WTC11 (cell line): Measurements from ENCODE around the gene POMT2. TPM values are rescaled to one million over a fixed set of nuclear protein-coding genes. Genes with fewer than 3 reads are reported as not detected.

Experiments
- ATAC-seq: fragments of 200-7000 bp; cut with Tn5 transposase; 2 replicates; pipeline ENCODE4 v1.10.0; 2021; ENCODE audit warnings: mild to moderate bottlenecking, moderate library complexity
- CTCF ChIA-PET: fragments of 300-600 bp; sonication (Branson Sonifier 250); formaldehyde crosslinking; loops from one replicate; lab custom pipeline; 2021; ENCODE audit warnings: antibody characterized with exemption; lab: Charles Lee
- POLR2A ChIA-PET: fragments of 350-600 bp; sonication (Branson Sonifier 250); formaldehyde crosslinking; loops from one replicate; lab custom pipeline; 2021; ENCODE audit warnings: antibody characterized with exemption; lab: Charles Lee
- DNase-seq: peaks from one replicate; pipeline ENCODE4 v3.0.0; 2021; ENCODE audit warnings: low spot score
- H3K27ac Mint-ChIP-seq: 2 replicates; pipeline ENCODE4 v1.8.0; 2021; ENCODE audit warnings: mixed read lengths
- H3K27me3 Mint-ChIP-seq: 2 replicates; pipeline ENCODE4 v1.8.0; 2021; ENCODE audit warnings: low read depth, mild to moderate bottlenecking, moderate library complexity, mixed read lengths
- H3K36me3 Mint-ChIP-seq: 2 replicates; pipeline ENCODE4 v1.8.0; 2021; ENCODE audit warnings: mixed read lengths
- H3K4me1 Mint-ChIP-seq: 2 replicates; pipeline ENCODE4 v1.8.0; 2022; ENCODE audit warnings: mixed read lengths
- H3K4me3 Mint-ChIP-seq: 2 replicates; pipeline ENCODE4 v1.8.0; 2021; ENCODE audit warnings: mild to moderate bottlenecking, moderate library complexity, mixed read lengths
- H3K9me3 Mint-ChIP-seq: 2 replicates; pipeline ENCODE4 v1.8.0; 2021; ENCODE audit warnings: mixed read lengths
- ESRRA ChIP-seq: sonication (generic); formaldehyde crosslinking; IDR thresholded peaks from 2 replicates; pipeline ENCODE4 v1.8.1; 2022; ENCODE audit warnings: mild to moderate bottlenecking, missing genetic modification reagents, borderline replicate concordance
- ETV6 ChIP-seq: sonication (generic); formaldehyde crosslinking; IDR thresholded peaks from 2 replicates; pipeline ENCODE4 v1.8.1; 2022; ENCODE audit warnings: mild to moderate bottlenecking, missing genetic modification reagents
- FOXP1 ChIP-seq: sonication (generic); formaldehyde crosslinking; IDR thresholded peaks from 2 replicates; pipeline ENCODE4 v1.8.0; 2022; ENCODE audit warnings: missing genetic modification reagents, mild to moderate bottlenecking, moderate library complexity, borderline replicate concordance
- GABPB1 ChIP-seq: sonication (generic); formaldehyde crosslinking; IDR thresholded peaks from 2 replicates; pipeline ENCODE4 v1.8.1; 2023; ENCODE audit warnings: mild to moderate bottlenecking, missing genetic modification reagents
- GTF2I ChIP-seq: fragments of 250-450 bp; sonication (Bioruptor Pico); conservative IDR thresholded peaks from 2 replicates; pipeline ENCODE4 v1.4.0; 2021; ENCODE audit warnings: mild to moderate bottlenecking
- IRF2 ChIP-seq: sonication (generic); formaldehyde crosslinking; IDR thresholded peaks from 2 replicates; pipeline ENCODE4 v1.8.0; 2022; ENCODE audit warnings: low read depth, missing genetic modification reagents, borderline replicate concordance
- MYBL2 ChIP-seq: sonication (generic); formaldehyde crosslinking; IDR thresholded peaks from 2 replicates; pipeline ENCODE4 v1.8.1; 2023; ENCODE audit warnings: mild to moderate bottlenecking, moderate library complexity, missing genetic modification reagents
- NR1H2 ChIP-seq: sonication (generic); formaldehyde crosslinking; IDR thresholded peaks from 2 replicates; pipeline ENCODE4 v1.9.0; 2021; ENCODE audit warnings: mild to moderate bottlenecking, moderate library complexity, missing genetic modification reagents
- SMAD3 ChIP-seq: sonication (generic); formaldehyde crosslinking; IDR thresholded peaks from 2 replicates; pipeline ENCODE4 v1.8.0; 2022; ENCODE audit warnings: missing genetic modification reagents, mild to moderate bottlenecking, borderline replicate concordance
- SMAD4 ChIP-seq: sonication (generic); formaldehyde crosslinking; IDR thresholded peaks from 2 replicates; pipeline ENCODE4 v1.8.0; 2022; ENCODE audit warnings: mild to moderate bottlenecking, missing genetic modification reagents
- TEAD1 ChIP-seq: sonication (generic); formaldehyde crosslinking; IDR thresholded peaks from 2 replicates; pipeline ENCODE4 v1.8.0; 2022; ENCODE audit warnings: mild to moderate bottlenecking, missing genetic modification reagents
- ZNF121 ChIP-seq: sonication (generic); formaldehyde crosslinking; IDR thresholded peaks from 2 replicates; pipeline ENCODE4 v1.8.0; 2023; ENCODE audit warnings: missing genetic modification reagents
- ZNF416 ChIP-seq: fragments of 250-450 bp; sonication (Bioruptor Pico); IDR thresholded peaks from 2 replicates; pipeline ENCODE4 v1.9.0; 2021; ENCODE audit warnings: mild to moderate bottlenecking, inconsistent platforms
- total RNA-seq: library from RNA; stranded (reverse); gene quantifications from 3 replicates; pipeline ENCODE4 v1.2.3, GENCODE V29; 2021
- TF ChIP-seq, protein P1 (sequence below): sonication (generic); formaldehyde crosslinking; IDR thresholded peaks from 2 replicates; pipeline ENCODE4 v1.8.0; 2022; ENCODE audit warnings: mild to moderate bottlenecking, missing genetic modification reagents
- TF ChIP-seq, protein P2 (sequence below): sonication (generic); formaldehyde crosslinking; IDR thresholded peaks from 2 replicates; pipeline ENCODE4 v1.8.0; 2022; ENCODE audit warnings: mild to moderate bottlenecking, missing genetic modification reagents
- TF ChIP-seq, protein P3 (sequence below): sonication (generic); formaldehyde crosslinking; IDR thresholded peaks from 2 replicates; pipeline ENCODE4 v1.8.1; 2022; ENCODE audit warnings: low read depth, mild to moderate bottlenecking, moderate library complexity, missing genetic modification reagents, borderline replicate concordance
- TF ChIP-seq, protein P4 (sequence below): sonication (generic); formaldehyde crosslinking; conservative IDR thresholded peaks from 2 replicates; pipeline ENCODE4 v1.8.1; 2022; ENCODE audit warnings: mild to moderate bottlenecking, missing genetic modification reagents
- TF ChIP-seq, protein P5 (sequence below): fragments of 250-450 bp; sonication (Bioruptor Pico); IDR thresholded peaks from 2 replicates; pipeline ENCODE4 v1.9.0; 2021; ENCODE audit warnings: mild to moderate bottlenecking
- TF ChIP-seq, protein P6 (sequence below): sonication (generic); formaldehyde crosslinking; IDR thresholded peaks from 2 replicates; pipeline ENCODE4 v1.8.1; 2023; ENCODE audit warnings: mild to moderate bottlenecking, missing genetic modification reagents
- TF ChIP-seq, protein P7 (sequence below): sonication (generic); formaldehyde crosslinking; IDR thresholded peaks from 2 replicates; pipeline ENCODE4 v1.8.0; 2023; ENCODE audit warnings: missing genetic modification reagents, mild to moderate bottlenecking, borderline replicate concordance

POMT2 gene
- total RNA-seq, 1 experiment from 2014 or later = 38.7 TPM

DNA sequence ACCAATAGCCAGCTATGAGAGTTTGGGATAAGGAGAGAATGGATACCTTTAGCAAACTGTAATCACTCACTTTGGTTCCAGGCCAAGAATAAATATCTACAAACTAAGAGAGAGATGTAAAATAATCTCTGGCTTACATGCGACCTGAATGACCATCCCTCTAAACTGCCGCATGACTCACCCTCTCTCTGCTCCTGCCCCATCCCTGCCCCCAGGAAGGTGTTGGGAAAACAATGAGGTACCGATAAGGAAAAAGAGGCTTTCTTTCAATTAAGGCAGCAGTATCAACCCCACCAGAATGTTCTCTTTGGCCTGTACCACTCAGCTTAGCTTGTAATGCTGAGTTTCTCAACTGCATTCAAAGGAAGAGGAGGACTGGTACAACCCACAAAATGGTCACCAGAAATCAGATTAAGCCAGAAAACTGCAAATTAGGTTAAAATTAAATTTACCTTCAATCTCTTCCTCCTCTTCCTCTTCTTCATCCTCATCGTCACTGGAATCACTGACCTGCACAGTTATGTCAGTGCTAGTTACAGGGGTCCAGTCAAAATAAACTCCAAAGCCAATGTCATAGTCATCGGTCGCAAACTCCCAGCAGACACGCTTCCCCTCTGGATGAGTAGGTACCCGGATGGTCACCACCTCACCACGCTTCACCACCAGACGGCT, 22.2 kb upstream of the POMT2 start (continued):
- TF ChIP-seq, protein P1, sequence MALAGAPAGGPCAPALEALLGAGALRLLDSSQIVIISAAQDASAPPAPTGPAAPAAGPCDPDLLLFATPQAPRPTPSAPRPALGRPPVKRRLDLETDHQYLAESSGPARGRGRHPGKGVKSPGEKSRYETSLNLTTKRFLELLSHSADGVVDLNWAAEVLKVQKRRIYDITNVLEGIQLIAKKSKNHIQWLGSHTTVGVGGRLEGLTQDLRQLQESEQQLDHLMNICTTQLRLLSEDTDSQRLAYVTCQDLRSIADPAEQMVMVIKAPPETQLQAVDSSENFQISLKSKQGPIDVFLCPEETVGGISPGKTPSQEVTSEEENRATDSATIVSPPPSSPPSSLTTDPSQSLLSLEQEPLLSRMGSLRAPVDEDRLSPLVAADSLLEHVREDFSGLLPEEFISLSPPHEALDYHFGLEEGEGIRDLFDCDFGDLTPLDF (CRISPR knock-in tag) = no peak
- TF ChIP-seq ZNF121 (CRISPR knock-in tag) = no peak
- TF ChIP-seq IRF2 (CRISPR knock-in tag) = no peak

DNA sequence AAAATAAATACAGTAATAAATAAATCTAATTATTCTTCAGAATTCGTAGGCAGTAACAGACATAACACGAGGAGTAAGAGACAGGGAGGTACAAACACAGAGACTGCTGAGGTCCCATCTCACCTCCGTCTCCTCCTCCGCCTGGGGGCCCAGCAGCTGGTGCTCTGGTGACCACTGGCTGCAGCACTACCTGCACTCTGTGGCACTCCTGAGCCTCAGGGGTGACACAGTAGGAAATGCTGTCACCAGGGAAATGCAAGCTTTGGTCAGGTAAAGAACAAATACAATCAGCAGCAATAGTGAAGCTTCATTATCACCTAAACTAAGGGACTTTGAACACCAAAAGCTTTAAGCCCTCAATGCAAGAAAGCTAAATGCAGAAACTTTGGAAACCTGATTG, 19.7 kb upstream of the POMT2 start:
- H3K36me3 Mint-ChIP-seq = peaks cover 30% of the 10 kb centered on the region
- H3K4me3 Mint-ChIP-seq = no peak overlapping the region
- DNase-seq (no peak), ATAC-seq (no peak)
- no peak for TF ChIP-seq ZNF416 (CRISPR knock-in tag)
- TF ChIP-seq NR1H2 (CRISPR knock-in tag) = no peak
- no peak for TF ChIP-seq ESRRA (CRISPR knock-in tag)
- TF ChIP-seq, protein P2, sequence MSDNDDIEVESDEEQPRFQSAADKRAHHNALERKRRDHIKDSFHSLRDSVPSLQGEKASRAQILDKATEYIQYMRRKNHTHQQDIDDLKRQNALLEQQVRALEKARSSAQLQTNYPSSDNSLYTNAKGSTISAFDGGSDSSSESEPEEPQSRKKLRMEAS (CRISPR knock-in tag) = no peak
- no peak for TF ChIP-seq SMAD3 (CRISPR knock-in tag)
- TF ChIP-seq, protein P3, sequence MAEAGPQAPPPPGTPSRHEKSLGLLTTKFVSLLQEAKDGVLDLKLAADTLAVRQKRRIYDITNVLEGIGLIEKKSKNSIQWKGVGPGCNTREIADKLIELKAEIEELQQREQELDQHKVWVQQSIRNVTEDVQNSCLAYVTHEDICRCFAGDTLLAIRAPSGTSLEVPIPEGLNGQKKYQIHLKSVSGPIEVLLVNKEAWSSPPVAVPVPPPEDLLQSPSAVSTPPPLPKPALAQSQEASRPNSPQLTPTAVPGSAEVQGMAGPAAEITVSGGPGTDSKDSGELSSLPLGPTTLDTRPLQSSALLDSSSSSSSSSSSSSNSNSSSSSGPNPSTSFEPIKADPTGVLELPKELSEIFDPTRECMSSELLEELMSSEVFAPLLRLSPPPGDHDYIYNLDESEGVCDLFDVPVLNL (CRISPR knock-in tag) = no peak
- no peak for TF ChIP-seq FOXP1 (CRISPR knock-in tag)
- no peaks in the 10 kb centered on the region; the same call in 1 of the 2 replicates for H3K27me3 Mint-ChIP-seq
- H3K4me1 Mint-ChIP-seq = peaks cover 80% of the 10 kb centered on the region
- CTCF ChIA-PET = interaction anchor here (0.6 to 1.5 kb wide), 3 partner anchors 52 to 147 kb away, joined by 3 read pairs; no protein-coding TSS in a partner anchor
- H3K27ac Mint-ChIP-seq = no peak overlapping the region
- POLR2A ChIA-PET = no interaction called here
- peaks cover 11% of the 10 kb centered on the region for H3K9me3 Mint-ChIP-seq

DNA sequence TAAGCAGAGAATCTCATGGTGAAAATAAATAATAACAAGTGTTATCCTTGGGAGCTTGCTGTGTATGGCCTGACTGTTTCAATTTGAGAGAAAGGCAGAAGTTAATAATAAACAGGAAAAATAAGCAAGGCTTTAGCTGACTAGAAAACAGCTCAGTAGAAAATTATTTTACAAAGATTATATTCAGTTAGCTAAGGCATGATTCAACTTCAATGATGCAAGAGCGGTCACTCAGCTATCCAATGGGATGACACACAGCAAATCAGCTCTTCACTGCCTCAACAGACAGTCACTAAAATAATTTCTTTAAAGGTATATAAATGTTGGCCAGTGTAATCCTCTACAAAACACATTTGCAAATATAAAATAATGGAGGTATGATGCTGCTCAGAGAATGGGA, 18.7 kb upstream of the POMT2 start:
- DNase-seq (no peak), ATAC-seq (no peak)
- no peak overlapping the region for H3K4me3 Mint-ChIP-seq
- H3K4me1 Mint-ChIP-seq = peaks cover 82% of the 10 kb centered on the region
- no peaks in the 10 kb centered on the region; the same call in 1 of the 2 replicates for H3K27me3 Mint-ChIP-seq
- ChIA-PET CTCF (interaction anchor here (2.9 kb wide), 1 partner anchor 23 kb away, joined by 8 read pairs; no protein-coding TSS in a partner anchor), POLR2A (interaction anchor here (0.6 kb wide), 1 partner anchor 79 kb away, joined by 3 read pairs; no protein-coding TSS in a partner anchor)
- H3K36me3 Mint-ChIP-seq = peaks cover 30% of the 10 kb centered on the region
- peak overlapping the region; percentile 96; the same call in 1 of the 2 replicates for H3K27ac Mint-ChIP-seq
- H3K9me3 Mint-ChIP-seq = peaks cover 11% of the 10 kb centered on the region
- TF ChIP-seq, protein P4, sequence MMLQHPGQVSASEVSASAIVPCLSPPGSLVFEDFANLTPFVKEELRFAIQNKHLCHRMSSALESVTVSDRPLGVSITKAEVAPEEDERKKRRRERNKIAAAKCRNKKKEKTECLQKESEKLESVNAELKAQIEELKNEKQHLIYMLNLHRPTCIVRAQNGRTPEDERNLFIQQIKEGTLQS (CRISPR knock-in tag) = no peak
- no peak for TF ChIP-seq GTF2I (CRISPR knock-in tag)
- no peak for TF ChIP-seq TEAD1 (CRISPR knock-in tag)
- TF ChIP-seq ETV6 (CRISPR knock-in tag) = no peak
- TF ChIP-seq FOXP1 (CRISPR knock-in tag) = no peak
- TF ChIP-seq, protein P5, sequence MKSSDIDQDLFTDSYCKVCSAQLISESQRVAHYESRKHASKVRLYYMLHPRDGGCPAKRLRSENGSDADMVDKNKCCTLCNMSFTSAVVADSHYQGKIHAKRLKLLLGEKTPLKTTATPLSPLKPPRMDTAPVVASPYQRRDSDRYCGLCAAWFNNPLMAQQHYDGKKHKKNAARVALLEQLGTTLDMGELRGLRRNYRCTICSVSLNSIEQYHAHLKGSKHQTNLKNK (CRISPR knock-in tag) = no peak
- TF ChIP-seq SMAD4 = no peak
- no peak for TF ChIP-seq MYBL2 (CRISPR knock-in tag)
- TF ChIP-seq, protein P6, sequence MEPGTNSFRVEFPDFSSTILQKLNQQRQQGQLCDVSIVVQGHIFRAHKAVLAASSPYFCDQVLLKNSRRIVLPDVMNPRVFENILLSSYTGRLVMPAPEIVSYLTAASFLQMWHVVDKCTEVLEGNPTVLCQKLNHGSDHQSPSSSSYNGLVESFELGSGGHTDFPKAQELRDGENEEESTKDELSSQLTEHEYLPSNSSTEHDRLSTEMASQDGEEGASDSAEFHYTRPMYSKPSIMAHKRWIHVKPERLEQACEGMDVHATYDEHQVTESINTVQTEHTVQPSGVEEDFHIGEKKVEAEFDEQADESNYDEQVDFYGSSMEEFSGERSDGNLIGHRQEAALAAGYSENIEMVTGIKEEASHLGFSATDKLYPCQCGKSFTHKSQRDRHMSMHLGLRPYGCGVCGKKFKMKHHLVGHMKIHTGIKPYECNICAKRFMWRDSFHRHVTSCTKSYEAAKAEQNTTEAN (CRISPR knock-in tag) = no peak
- TF ChIP-seq, protein P7, sequence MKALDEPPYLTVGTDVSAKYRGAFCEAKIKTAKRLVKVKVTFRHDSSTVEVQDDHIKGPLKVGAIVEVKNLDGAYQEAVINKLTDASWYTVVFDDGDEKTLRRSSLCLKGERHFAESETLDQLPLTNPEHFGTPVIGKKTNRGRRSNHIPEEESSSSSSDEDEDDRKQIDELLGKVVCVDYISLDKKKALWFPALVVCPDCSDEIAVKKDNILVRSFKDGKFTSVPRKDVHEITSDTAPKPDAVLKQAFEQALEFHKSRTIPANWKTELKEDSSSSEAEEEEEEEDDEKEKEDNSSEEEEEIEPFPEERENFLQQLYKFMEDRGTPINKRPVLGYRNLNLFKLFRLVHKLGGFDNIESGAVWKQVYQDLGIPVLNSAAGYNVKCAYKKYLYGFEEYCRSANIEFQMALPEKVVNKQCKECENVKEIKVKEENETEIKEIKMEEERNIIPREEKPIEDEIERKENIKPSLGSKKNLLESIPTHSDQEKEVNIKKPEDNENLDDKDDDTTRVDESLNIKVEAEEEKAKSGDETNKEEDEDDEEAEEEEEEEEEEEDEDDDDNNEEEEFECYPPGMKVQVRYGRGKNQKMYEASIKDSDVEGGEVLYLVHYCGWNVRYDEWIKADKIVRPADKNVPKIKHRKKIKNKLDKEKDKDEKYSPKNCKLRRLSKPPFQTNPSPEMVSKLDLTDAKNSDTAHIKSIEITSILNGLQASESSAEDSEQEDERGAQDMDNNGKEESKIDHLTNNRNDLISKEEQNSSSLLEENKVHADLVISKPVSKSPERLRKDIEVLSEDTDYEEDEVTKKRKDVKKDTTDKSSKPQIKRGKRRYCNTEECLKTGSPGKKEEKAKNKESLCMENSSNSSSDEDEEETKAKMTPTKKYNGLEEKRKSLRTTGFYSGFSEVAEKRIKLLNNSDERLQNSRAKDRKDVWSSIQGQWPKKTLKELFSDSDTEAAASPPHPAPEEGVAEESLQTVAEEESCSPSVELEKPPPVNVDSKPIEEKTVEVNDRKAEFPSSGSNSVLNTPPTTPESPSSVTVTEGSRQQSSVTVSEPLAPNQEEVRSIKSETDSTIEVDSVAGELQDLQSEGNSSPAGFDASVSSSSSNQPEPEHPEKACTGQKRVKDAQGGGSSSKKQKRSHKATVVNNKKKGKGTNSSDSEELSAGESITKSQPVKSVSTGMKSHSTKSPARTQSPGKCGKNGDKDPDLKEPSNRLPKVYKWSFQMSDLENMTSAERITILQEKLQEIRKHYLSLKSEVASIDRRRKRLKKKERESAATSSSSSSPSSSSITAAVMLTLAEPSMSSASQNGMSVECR = no peak
- TF ChIP-seq GABPB1 (CRISPR knock-in tag) = no peak
